Measurements from ENCODE around the gene RNF43.

DNA sequence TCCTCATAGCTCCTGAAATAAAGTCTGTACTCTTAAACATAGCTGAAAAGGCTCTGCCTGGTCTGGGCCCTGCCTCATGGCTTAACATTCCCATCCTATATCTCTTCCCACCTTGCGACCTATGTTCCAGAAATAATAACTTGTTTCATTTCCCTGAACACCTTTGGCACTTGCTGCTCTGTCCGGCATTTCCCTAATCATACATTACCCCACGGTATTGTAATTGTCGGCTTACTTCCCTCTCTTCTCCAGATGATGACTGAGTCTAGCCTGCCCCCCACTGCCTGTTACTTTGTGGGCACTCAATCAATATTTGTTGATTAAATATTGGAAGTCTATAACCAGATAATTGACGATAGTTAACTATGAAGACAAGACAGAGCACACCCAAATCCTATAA, 42.1 kb downstream of the RNF43 start:
- TF ChIP-seq, protein P1, sequence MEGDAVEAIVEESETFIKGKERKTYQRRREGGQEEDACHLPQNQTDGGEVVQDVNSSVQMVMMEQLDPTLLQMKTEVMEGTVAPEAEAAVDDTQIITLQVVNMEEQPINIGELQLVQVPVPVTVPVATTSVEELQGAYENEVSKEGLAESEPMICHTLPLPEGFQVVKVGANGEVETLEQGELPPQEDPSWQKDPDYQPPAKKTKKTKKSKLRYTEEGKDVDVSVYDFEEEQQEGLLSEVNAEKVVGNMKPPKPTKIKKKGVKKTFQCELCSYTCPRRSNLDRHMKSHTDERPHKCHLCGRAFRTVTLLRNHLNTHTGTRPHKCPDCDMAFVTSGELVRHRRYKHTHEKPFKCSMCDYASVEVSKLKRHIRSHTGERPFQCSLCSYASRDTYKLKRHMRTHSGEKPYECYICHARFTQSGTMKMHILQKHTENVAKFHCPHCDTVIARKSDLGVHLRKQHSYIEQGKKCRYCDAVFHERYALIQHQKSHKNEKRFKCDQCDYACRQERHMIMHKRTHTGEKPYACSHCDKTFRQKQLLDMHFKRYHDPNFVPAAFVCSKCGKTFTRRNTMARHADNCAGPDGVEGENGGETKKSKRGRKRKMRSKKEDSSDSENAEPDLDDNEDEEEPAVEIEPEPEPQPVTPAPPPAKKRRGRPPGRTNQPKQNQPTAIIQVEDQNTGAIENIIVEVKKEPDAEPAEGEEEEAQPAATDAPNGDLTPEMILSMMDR (IDR thresholded peaks at IDR 0.05 in 2 of 3, conservative IDR thresholded peaks at IDR 0.05 in 1 of 3; ENCODE audit: borderline replicate concordance in 1 of 3, insufficient read depth in 1 of 3, low read depth in 2 of 3, low read length in 2 of 3): no peak
- TF ChIP-seq RAD21 (IDR thresholded peaks at IDR 0.05; ENCODE audit: low read depth): no peak
